ENCODE data around the gene RP9.

The RP9 gene

DNA sequence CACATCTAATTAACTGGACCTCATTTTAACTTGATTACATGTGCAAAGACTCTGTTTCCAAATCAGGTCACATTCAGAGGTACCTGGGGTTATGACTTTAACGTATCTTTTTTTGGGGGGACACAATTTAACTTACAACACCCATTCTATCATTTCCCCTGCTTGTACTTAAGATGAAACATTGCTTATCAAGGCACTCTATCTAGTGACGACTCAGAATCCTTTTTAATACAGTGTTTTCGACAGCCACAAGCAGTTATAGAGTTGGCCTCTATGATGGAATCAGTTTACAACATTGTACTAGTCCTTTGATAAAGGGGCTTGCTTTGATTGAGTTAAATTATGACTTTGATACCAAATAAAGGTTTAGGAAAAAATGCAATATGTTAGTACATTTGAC, 42.9 kb upstream of the RP9 start:
- no peaks in the 10 kb centered on the region for H3K27me3 ChIP-seq
- intact Hi-C loops (cut with DNase I; ENCODE audit: low total_unique reads), result no loop called here

DNA sequence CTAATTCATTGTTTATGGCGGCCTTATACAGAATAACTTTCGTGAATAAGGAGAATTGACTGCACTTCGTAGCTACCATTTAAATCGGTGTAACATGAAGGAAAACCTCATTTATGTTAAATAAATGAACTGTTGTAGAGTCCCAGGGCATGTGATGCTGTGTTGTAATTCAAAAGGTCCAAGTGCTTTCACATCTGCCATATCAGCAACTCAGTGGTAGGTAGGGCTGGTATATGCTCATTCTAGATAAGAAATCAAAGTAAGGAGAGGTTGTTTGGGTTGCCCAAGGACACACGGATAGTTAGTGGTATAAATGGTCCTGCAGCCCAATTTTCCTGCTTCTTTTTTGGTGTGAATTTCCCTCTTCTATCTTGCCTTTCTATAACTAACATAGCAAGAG, 36.0 kb upstream of the RP9 start:
- H3K36me3 ChIP-seq, result no peaks in the 10 kb centered on the region
- no peaks in the 10 kb centered on the region for H3K27me3 ChIP-seq
- H3K4me1 ChIP-seq, result peaks cover 0 to 4% (median 0%) of the 10 kb centered on the region in 4 donors
- no peak overlapping the region for H3K27ac ChIP-seq
- no peak overlapping the region for H3K4me3 ChIP-seq
- peaks cover 0 to 3% (median 0%) of the 10 kb centered on the region in 3 donors for H3K9me3 ChIP-seq
- TF ChIP-seq, protein P1, sequence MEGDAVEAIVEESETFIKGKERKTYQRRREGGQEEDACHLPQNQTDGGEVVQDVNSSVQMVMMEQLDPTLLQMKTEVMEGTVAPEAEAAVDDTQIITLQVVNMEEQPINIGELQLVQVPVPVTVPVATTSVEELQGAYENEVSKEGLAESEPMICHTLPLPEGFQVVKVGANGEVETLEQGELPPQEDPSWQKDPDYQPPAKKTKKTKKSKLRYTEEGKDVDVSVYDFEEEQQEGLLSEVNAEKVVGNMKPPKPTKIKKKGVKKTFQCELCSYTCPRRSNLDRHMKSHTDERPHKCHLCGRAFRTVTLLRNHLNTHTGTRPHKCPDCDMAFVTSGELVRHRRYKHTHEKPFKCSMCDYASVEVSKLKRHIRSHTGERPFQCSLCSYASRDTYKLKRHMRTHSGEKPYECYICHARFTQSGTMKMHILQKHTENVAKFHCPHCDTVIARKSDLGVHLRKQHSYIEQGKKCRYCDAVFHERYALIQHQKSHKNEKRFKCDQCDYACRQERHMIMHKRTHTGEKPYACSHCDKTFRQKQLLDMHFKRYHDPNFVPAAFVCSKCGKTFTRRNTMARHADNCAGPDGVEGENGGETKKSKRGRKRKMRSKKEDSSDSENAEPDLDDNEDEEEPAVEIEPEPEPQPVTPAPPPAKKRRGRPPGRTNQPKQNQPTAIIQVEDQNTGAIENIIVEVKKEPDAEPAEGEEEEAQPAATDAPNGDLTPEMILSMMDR (IDR thresholded peaks at IDR 0.05), result no peak
- intact Hi-C loops (cut with DNase I; ENCODE audit: low total_unique reads), result no loop called here
- DNase-seq, result no peak

More for the DNA sequence above, 42.9 kb upstream of the RP9 start:
- Histone ChIP-seq H3K9me3 (no peaks in the 10 kb centered on the region), H3K27ac (no peak overlapping the region), H3K4me1 (no peaks in the 10 kb centered on the region), H3K4me3 (no peak overlapping the region), H3K36me3 (peaks cover 0 to 13% (median 5%) of the 10 kb centered on the region in 3 donors)
- no peak for DNase-seq
- TF ChIP-seq, protein P1 (IDR thresholded peaks at IDR 0.05), result no peak

DNA sequence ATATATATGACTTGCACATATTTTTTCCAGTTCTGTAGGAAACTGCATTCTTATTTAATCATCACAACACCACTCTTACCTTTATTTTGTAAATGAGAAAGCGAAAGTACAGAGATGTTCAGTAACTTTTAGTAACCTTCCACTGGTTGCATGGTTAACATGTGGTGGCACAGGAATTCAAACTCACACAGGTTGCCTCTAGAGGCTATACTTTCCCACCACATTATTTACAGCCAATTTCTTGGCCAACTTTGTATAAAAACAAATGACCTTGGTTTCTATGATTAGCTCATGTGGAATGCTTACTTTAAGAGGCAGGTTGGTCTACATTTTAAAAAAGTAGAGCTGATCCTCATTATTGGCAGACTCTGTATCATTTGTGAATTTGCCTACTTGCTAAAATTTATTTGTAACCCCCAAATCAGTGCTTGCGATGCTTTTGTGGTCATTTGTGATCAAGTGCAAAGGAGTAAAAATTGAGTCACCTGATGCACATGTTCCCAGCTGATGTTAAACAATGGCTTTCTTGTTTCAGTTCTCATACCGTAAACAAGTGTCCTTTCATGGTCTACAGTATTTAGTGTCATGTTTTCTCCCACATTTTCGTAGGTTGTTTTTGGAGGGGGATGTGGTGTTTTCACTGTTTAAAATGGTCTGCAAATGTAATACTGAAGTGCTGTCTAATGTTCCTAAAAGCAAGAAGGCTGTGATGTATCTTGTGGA, 35.0 kb upstream of the RP9 start:
- Histone ChIP-seq H3K4me3 (no peak overlapping the region), H3K4me1 (peaks cover 0 to 4% (median 0%) of the 10 kb centered on the region in 4 donors), H3K9me3 (peaks cover 0 to 3% (median 0%) of the 10 kb centered on the region in 3 donors), H3K27me3 (no peaks in the 10 kb centered on the region), H3K36me3 (no peaks in the 10 kb centered on the region), H3K27ac (no peak overlapping the region)
- intact Hi-C loops (cut with DNase I; ENCODE audit: low total_unique reads), result no loop called here
- no peak for DNase-seq
- TF ChIP-seq, protein P1 (IDR thresholded peaks at IDR 0.05), result no peak

DNA sequence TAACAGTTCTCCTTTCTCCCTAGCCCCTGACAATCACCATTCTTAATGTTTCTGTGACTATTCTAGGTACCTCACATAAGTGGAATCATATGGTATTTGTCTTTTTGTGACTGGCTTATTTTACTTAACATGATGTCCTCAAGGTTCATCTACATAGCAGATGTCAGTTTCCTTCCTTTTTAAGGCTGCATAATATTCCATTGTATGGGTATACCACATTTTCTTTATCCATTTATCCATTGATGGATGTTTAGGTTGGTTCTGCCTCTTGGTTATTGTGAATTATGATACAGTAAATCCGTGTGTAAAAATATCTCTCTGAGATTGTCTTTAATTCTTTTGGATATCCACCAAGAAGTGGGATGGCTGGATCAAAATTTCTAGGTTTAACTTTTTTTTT, 33.4 kb upstream of the RP9 start:
- H3K27me3 ChIP-seq, result no peaks in the 10 kb centered on the region
- H3K4me1 ChIP-seq, result peaks cover 0 to 4% (median 0%) of the 10 kb centered on the region in 4 donors
- H3K9me3 ChIP-seq, result peaks cover 0 to 3% (median 0%) of the 10 kb centered on the region in 3 donors
- no peak overlapping the region for H3K27ac ChIP-seq
- no peaks in the 10 kb centered on the region for H3K36me3 ChIP-seq
- TF ChIP-seq, protein P1 (IDR thresholded peaks at IDR 0.05), result no peak
- H3K4me3 ChIP-seq, result no peak overlapping the region
- DNase-seq, result no peak
- intact Hi-C loops (cut with DNase I; ENCODE audit: low total_unique reads), result no loop called here

DNA sequence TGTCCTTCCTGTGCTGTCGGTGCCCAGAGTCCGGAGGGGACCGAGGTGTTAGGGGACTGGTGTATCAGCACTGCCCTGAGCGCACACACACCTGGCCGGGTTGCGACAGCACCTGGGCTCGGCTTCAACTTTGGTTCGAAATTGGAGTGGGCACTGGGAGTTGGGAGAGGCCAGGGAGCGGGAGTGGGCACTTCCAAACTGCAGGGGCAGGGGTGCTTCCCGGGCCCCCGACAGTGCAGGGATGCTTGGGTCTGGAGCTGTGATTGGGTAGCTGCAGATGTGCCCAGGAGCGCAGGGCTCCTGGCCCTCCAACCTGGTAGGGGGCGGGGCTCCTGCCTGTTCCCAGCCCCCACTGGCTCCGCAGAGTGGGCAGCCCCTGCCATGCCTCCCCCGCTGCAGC, 27.9 kb upstream of the RP9 start:
- intact Hi-C loops (cut with DNase I; ENCODE audit: low total_unique reads), result no loop called here
- H3K27ac ChIP-seq, result no peak overlapping the region
- no peak for DNase-seq
- no peaks in the 10 kb centered on the region for H3K27me3 ChIP-seq
- no peaks in the 10 kb centered on the region for H3K4me1 ChIP-seq
- no peak overlapping the region for H3K4me3 ChIP-seq
- H3K9me3 ChIP-seq, result no peaks in the 10 kb centered on the region
- TF ChIP-seq, protein P1 (IDR thresholded peaks at IDR 0.05), result no peak
- H3K36me3 ChIP-seq, result no peaks in the 10 kb centered on the region

Data from tibial artery (tissue), 4 donors.